K562 (cell line): Measurements from ENCODE around the gene RUNX1. TPM values are rescaled to one million over a fixed set of nuclear protein-coding genes. Genes with fewer than 3 reads are reported as not detected.

Experiments used
- BDP1 ChIP-seq: IDR thresholded peaks from 3 replicates; pipeline ENCODE4 v1.6.1; 2011; ENCODE audit not compliant: insufficient read length, insufficient read depth
- BMI1 ChIP-seq: fragments of 150-350 bp; IDR thresholded peaks from 2 replicates; pipeline ENCODE4 v1.6.1; 2014; ENCODE audit warnings: low read length
- DNMT1 ChIP-seq: fragments of 450-650 bp; IDR thresholded peaks from 2 replicates; pipeline ENCODE4 v1.6.1; 2016; ENCODE audit warnings: antibody characterized with exemption, mild to moderate bottlenecking
- ERF ChIP-seq: fragments of 450-650 bp; formaldehyde crosslinking; IDR thresholded peaks from 2 replicates; pipeline ENCODE4 v1.4.0; 2020; ENCODE audit warnings: mild to moderate bottlenecking, mixed read lengths
- ETV6 ChIP-seq, 3 experiments: fragments of 150-350 bp in 1 of 3; sonication (generic) in 1 of 3; formaldehyde crosslinking in 1 of 3; IDR thresholded peaks; 2 replicates each; pipeline versions ENCODE4 v1.6.1 to v1.8.0; 2014 to 2022; ENCODE audit warnings: borderline replicate concordance in 2 of 3, low read depth in 2 of 3, antibody characterized with exemption in 1 of 3, low read length in 1 of 3, mild to moderate bottlenecking in 1 of 3, missing genetic modification reagents in 1 of 3
- FOSL1 ChIP-seq: fragments of 200-800 bp; sonication (Bioruptor generic); conservative IDR thresholded peaks from 2 replicates; pipeline ENCODE4 v1.6.1; 2016; ENCODE audit warnings: missing genetic modification characterization, missing compliant biosample characterization
- FOXK2 ChIP-seq, 2 experiments: fragments of 450-650 bp; IDR thresholded peaks in 1 of 2; conservative IDR thresholded peaks in 1 of 2; 2 replicates each; pipeline ENCODE4 v1.6.1; 2016; ENCODE audit warnings: low read depth in 2 of 2, mild to moderate bottlenecking in 1 of 2
- HMGN3 ChIP-seq: IDR thresholded peaks from 2 replicates; pipeline ENCODE4 v1.6.1; 2011; ENCODE audit warnings: borderline replicate concordance, low read depth, mild to moderate bottlenecking, mixed read lengths, low read length; ENCODE audit not compliant: insufficient read length; ENCODE audit errors: extremely low read depth
- HOMEZ ChIP-seq: fragments of 250-450 bp; sonication (Bioruptor Pico); IDR thresholded peaks from 2 replicates; pipeline ENCODE4 v1.4.0; 2020; ENCODE audit warnings: mild to moderate bottlenecking, moderate library complexity
- LEF1 ChIP-seq: fragments of 450-650 bp; IDR thresholded peaks from 2 replicates; pipeline ENCODE4 v1.6.1; 2016; ENCODE audit warnings: mild to moderate bottlenecking
- PKNOX1 ChIP-seq: fragments of 450-650 bp; IDR thresholded peaks from 2 replicates; pipeline ENCODE4 v1.6.1; 2016
- PML ChIP-seq: IDR thresholded peaks from 2 replicates; pipeline ENCODE4 v1.6.1; 2012; ENCODE audit warnings: low read length, inconsistent platforms
- POLR2AphosphoS5 ChIP-seq: IDR thresholded peaks from 2 replicates; pipeline ENCODE4 v1.6.1; 2011; ENCODE audit warnings: mild to moderate bottlenecking, low read depth, low read length, moderate library complexity; ENCODE audit not compliant: control insufficient read depth, insufficient read depth
- POLR2G ChIP-seq: fragments of 200-400 bp; formaldehyde crosslinking; IDR thresholded peaks from 2 replicates; pipeline ENCODE4 v1.6.1; 2017; ENCODE audit warnings: low read depth, mild to moderate bottlenecking, antibody characterized with exemption, low read length, moderate library complexity
- SIRT6 ChIP-seq: IDR thresholded peaks from one replicate; pipeline ENCODE4 v1.6.1; 2012; ENCODE audit warnings: low read depth, mild to moderate bottlenecking, control low read depth, inconsistent platforms, low read length, moderate library complexity
- TRIM28 ChIP-seq: fragments of 450-650 bp; IDR thresholded peaks from 2 replicates; pipeline ENCODE4 v1.6.1; 2017
- XRCC3 ChIP-seq: fragments of 450-650 bp; IDR thresholded peaks from 2 replicates; pipeline ENCODE4 v1.6.1; 2017; ENCODE audit warnings: mild to moderate bottlenecking, moderate library complexity
- ZNF311 ChIP-seq: fragments of 250-450 bp; sonication (Bioruptor Pico); IDR thresholded peaks from 2 replicates; pipeline ENCODE4 v1.4.0; 2020; ENCODE audit warnings: mild to moderate bottlenecking, moderate library complexity
- ZNF41 ChIP-seq: fragments of 250-450 bp; sonication (Bioruptor Pico); conservative IDR thresholded peaks from 2 replicates; pipeline ENCODE4 v1.4.0; 2020; ENCODE audit warnings: mild to moderate bottlenecking
- ZNF436 ChIP-seq: fragments of 250-450, 450-650 bp; sonication (Bioruptor Pico); formaldehyde crosslinking; IDR thresholded peaks from 2 replicates; pipeline ENCODE4 v1.7.0; 2020; ENCODE audit warnings: mild to moderate bottlenecking
- ZNF518B ChIP-seq: fragments of 250-450 bp; sonication (Bioruptor Pico); IDR thresholded peaks from 2 replicates; pipeline ENCODE4 v1.5.0; 2021; ENCODE audit warnings: mild to moderate bottlenecking, moderate library complexity
- ZNF778 ChIP-seq: fragments of 450-650 bp; formaldehyde crosslinking; IDR thresholded peaks from 2 replicates; pipeline ENCODE4 v1.4.0; 2020; ENCODE audit warnings: mild to moderate bottlenecking, moderate library complexity
- ZSCAN29 ChIP-seq: fragments of 450-650 bp; IDR thresholded peaks from 2 replicates; pipeline ENCODE4 v1.6.1; 2017
- polyA plus RNA-seq, 8 experiments: library from polyadenylated mRNA; depleted of rRNA in 4 of 8; stranded (reverse) in 5 of 8; unstranded in 3 of 8; fragments of >200 nt; fragmentation: Nextera tagmentation in 2 of 8; fragmentation: Illumina TruSeq in 1 of 8; extraction: Ambion mirVana in 2 of 8; extraction: Trizol in 1 of 8; gene quantifications; 2 replicates each; pipeline versions ENCODE4 v1.2.1 to v1.2.3, GENCODE V29; 2011 to 2014; ENCODE audit warnings: inconsistent platforms in 1 of 8, missing spikeins in 1 of 8
- total RNA-seq, 7 experiments: library from RNA; depleted of rRNA in 6 of 7; stranded (reverse); fragments of >200 nt in 6 of 7; fragmentation: Illumina TruSeq in 2 of 7; extraction: Trizol in 2 of 7; gene quantifications; 2 replicates each; pipeline versions ENCODE4 v1.2.1 to v1.2.3, GENCODE V29; 2011 to 2021; ENCODE audit warnings: low replicate concordance in 1 of 7

RUNX1 gene
- total and polyA plus RNA-seq, 9 of the 15 experiments (the other 6 are each of a cell fraction or from before 2014, with no cell fraction given): 2.2 to 68.6 (median 17.8) TPM

- no peak for TF ChIP-seq ZNF518B (CRISPR knock-in tag)
- 0 out of 2 replicates have a peak, but pooled peaks have one; percentile 56 for TF ChIP-seq POLR2G
- TF ChIP-seq PML: no peak
- no peak for TF ChIP-seq BMI1
- TF ChIP-seq HOMEZ (CRISPR knock-in tag): no peak
- TF ChIP-seq SIRT6: no peak
- TF ChIP-seq BDP1: no peak
- no peak for TF ChIP-seq DNMT1
- no peak for TF ChIP-seq ZNF436 (CRISPR knock-in tag)
- TF ChIP-seq ERF: no peak
- TF ChIP-seq HMGN3: no peak
- no peak for TF ChIP-seq TRIM28
- no peak for TF ChIP-seq ZNF311 (CRISPR knock-in tag)
- no peak for TF ChIP-seq ZSCAN29
- no peak for TF ChIP-seq LEF1
- TF ChIP-seq ZNF41 (CRISPR knock-in tag): no peak
- peak; percentile 74 to 85 for TF ChIP-seq FOXK2 (conservative IDR thresholded peaks at IDR 0.05 in 1 of 2, IDR thresholded peaks at IDR 0.05 in 1 of 2; ENCODE audit: low read depth in 2 of 2)
- TF ChIP-seq POLR2AphosphoS5: 0 out of 2 replicates have a peak, but pooled peaks have one; percentile 18
- TF ChIP-seq FOSL1: 0 out of 2 replicates have a peak, but pooled peaks have one; percentile 25
- no peak for TF ChIP-seq ZNF778 (CRISPR knock-in tag)
- TF ChIP-seq ETV6 (IDR thresholded peaks at IDR 0.05; ENCODE audit: borderline replicate concordance in 1 of 2, low read depth in 2 of 2, low read length in 1 of 2): peak in 1 of 2 experiments; percentile 79; a peak in 2 of 4 replicates
- no peak for TF ChIP-seq ETV6 (CRISPR knock-in tag; IDR thresholded peaks at IDR 0.05; ENCODE audit: borderline replicate concordance)
- TF ChIP-seq PKNOX1: 0 out of 2 replicates have a peak, but pooled peaks have one; percentile 20
- TF ChIP-seq XRCC3: no peak
These were observed 183.5 kb downstream of the RUNX1 start (continued) for GRCh38 chr21:34865400-34866241.
